MM.1S (cell line): Measurements from ENCODE around the gene SPINT2.

Source experiments
- DNase-seq: peaks from one replicate; pipeline ENCODE4 v3.0.0-alpha.2; 2015
- H2AFZ ChIP-seq: fragments of 300-600 bp; sonication (generic); 2 replicates; pipeline ENCODE4 v1.6.0; 2016; ENCODE audit warnings: antibody characterized with exemption, low read length
- H3F3A ChIP-seq: fragments of 300-600 bp; sonication (generic); 2 replicates; pipeline ENCODE4 v1.6.1; 2016; ENCODE audit warnings: mild to moderate bottlenecking, antibody characterized with exemption, low read length, moderate library complexity, mixed read lengths; ENCODE audit not compliant: insufficient read depth
- H3K27ac ChIP-seq: fragments of 300-600 bp; sonication (generic); 2 replicates; pipeline ENCODE4 v1.5.1; 2016; ENCODE audit warnings: mild to moderate bottlenecking, low read length
- H3K27me3 ChIP-seq: fragments of 300-600 bp; sonication (generic); replicated peaks from 2 replicates; pipeline ENCODE4 v1.6.0; 2016; ENCODE audit warnings: low read length; ENCODE audit not compliant: insufficient read depth
- H3K36me3 ChIP-seq: fragments of 300-600 bp; sonication (generic); replicated peaks from 2 replicates; pipeline ENCODE4 v1.6.1; 2016; ENCODE audit warnings: mild to moderate bottlenecking, low read length, mixed read lengths; ENCODE audit not compliant: insufficient read depth
- H3K4me1 ChIP-seq: fragments of 300-600 bp; sonication (generic); 2 replicates; pipeline ENCODE4 v1.6.1; 2016; ENCODE audit warnings: low read length, mixed read lengths
- H3K4me2 ChIP-seq: fragments of 300-600 bp; sonication (generic); 2 replicates; pipeline ENCODE4 v1.6.0; 2016; ENCODE audit warnings: low read depth, low read length
- H3K4me3 ChIP-seq: fragments of 300-600 bp; sonication (generic); 2 replicates; pipeline ENCODE4 v1.5.1; 2016; ENCODE audit warnings: low read length, mixed read lengths
- H3K79me2 ChIP-seq: fragments of 300-600 bp; sonication (generic); 2 replicates; pipeline ENCODE4 v1.6.1; 2016; ENCODE audit warnings: mixed run types, low read length, mixed read lengths
- H3K9ac ChIP-seq: fragments of 300-600 bp; sonication (generic); 2 replicates; pipeline ENCODE4 v1.6.1; 2016; ENCODE audit warnings: low read length, mixed read lengths
- H3K9me2 ChIP-seq: fragments of 300-600 bp; sonication (generic); replicated peaks from 2 replicates; pipeline ENCODE4 v1.6.1; 2016; ENCODE audit warnings: mild to moderate bottlenecking, low read length, mixed read lengths; ENCODE audit not compliant: insufficient read depth
- H3K9me3 ChIP-seq: fragments of 300-600 bp; sonication (generic); replicated peaks from 2 replicates; pipeline ENCODE4 v1.6.1; 2016; ENCODE audit warnings: mild to moderate bottlenecking, low read length, mixed read lengths; ENCODE audit not compliant: insufficient read depth
- H4K20me1 ChIP-seq: fragments of 300-600 bp; sonication (generic); 2 replicates; pipeline ENCODE4 v1.6.1; 2016; ENCODE audit warnings: mild to moderate bottlenecking, low read length, moderate library complexity, mixed read lengths; ENCODE audit not compliant: insufficient read depth
- EZH2 ChIP-seq: fragments of 300-600 bp; sonication (generic); optimal IDR thresholded peaks from 2 replicates; pipeline ENCODE3; 2017; ENCODE audit warnings: low read depth, mild to moderate bottlenecking, antibody characterized with exemption, low read length, mixed read lengths
- EZH2phosphoT487 ChIP-seq: fragments of 300-600 bp; sonication (generic); IDR thresholded peaks from 2 replicates; pipeline ENCODE4 v1.6.1; 2018; ENCODE audit warnings: antibody characterized with exemption, low read length
- TF ChIP-seq, protein P1 (sequence below): fragments of 300-600 bp; sonication (generic); IDR thresholded peaks from 2 replicates; pipeline ENCODE4 v1.5.1; 2016; ENCODE audit warnings: antibody characterized with exemption, low read length, mixed read lengths

The SPINT2 gene

DNA sequence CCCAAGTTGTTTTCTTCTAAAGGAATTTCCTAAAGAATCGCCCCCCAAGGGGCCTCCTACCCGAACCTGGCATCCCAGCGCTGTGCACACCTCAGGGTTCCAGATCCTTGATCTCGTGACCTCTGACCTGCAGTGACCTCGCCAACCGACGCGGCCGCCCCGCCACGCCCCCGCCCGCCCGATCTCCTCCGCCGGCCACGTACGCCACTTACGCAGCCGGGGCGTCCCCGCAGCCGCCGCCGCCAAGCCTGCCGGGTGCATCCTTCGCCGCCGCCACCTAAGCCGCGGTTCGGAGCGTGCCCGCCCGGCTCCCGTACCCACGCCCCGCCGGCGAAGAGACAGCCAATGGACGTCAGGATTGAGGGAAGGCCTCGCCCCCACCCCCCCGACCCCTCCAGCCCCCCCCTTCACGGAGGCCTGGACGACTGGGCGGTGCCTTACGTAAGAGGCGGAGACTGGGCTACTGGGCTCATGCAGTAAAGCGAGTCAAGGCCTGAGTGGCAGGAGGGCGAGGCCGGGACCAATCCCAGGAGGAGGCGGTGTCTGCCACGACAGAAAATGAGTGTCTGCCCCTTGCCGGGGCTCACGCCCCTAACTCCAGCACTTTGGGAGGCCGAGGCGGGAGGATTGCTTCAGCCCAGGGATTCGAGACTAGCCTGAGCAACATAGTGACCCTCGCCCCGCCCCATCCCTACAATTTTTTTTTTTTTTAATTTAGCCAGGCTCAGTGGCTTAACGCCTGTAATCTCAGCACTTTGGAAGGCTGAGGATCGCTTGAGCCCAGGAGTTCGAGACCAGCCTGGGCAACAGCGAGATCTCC, 51.5 kb downstream of the SPINT2 start, which contains the start of gene YIF1B:
Gene YIF1B, minus strand, starts transcription at position 291 of the 820 bp plus-strand sequence. Its CDS starts 30 bp downstream, at position 261.
- H3K4me1 ChIP-seq, result no peaks in the 10 kb centered on the region
- H4K20me1 ChIP-seq, result no peaks in the 10 kb centered on the region
- H3K4me2 ChIP-seq, result peak within 1 kb of the TSS; percentile 99
- DNase-seq, result peak; percentile 97
- TF ChIP-seq, protein P1, sequence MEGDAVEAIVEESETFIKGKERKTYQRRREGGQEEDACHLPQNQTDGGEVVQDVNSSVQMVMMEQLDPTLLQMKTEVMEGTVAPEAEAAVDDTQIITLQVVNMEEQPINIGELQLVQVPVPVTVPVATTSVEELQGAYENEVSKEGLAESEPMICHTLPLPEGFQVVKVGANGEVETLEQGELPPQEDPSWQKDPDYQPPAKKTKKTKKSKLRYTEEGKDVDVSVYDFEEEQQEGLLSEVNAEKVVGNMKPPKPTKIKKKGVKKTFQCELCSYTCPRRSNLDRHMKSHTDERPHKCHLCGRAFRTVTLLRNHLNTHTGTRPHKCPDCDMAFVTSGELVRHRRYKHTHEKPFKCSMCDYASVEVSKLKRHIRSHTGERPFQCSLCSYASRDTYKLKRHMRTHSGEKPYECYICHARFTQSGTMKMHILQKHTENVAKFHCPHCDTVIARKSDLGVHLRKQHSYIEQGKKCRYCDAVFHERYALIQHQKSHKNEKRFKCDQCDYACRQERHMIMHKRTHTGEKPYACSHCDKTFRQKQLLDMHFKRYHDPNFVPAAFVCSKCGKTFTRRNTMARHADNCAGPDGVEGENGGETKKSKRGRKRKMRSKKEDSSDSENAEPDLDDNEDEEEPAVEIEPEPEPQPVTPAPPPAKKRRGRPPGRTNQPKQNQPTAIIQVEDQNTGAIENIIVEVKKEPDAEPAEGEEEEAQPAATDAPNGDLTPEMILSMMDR, result no peak
- TF ChIP-seq EZH2 (no peak), EZH2phosphoT487 (no peak)
- H3K9ac ChIP-seq, result peak within 1 kb of the TSS; percentile 75
- no peaks in the 10 kb centered on the region for H3K9me2 ChIP-seq
- peak within 1 kb of the TSS; percentile 94 for H3K4me3 ChIP-seq
- H3K9me3 ChIP-seq, result no peaks in the 10 kb centered on the region
- H2AFZ ChIP-seq, result peak within 1 kb of the TSS; percentile 100
- H3K36me3 ChIP-seq, result no peaks in the 10 kb centered on the region
- peaks cover 23% of the 10 kb centered on the region for H3K27me3 ChIP-seq
- H3K79me2 ChIP-seq, result peaks cover 12% of the 10 kb centered on the region
- no peaks in the 10 kb centered on the region for H3F3A ChIP-seq
- peak within 1 kb of the TSS; percentile 63; the same call in 1 of the 2 replicates for H3K27ac ChIP-seq

DNA sequence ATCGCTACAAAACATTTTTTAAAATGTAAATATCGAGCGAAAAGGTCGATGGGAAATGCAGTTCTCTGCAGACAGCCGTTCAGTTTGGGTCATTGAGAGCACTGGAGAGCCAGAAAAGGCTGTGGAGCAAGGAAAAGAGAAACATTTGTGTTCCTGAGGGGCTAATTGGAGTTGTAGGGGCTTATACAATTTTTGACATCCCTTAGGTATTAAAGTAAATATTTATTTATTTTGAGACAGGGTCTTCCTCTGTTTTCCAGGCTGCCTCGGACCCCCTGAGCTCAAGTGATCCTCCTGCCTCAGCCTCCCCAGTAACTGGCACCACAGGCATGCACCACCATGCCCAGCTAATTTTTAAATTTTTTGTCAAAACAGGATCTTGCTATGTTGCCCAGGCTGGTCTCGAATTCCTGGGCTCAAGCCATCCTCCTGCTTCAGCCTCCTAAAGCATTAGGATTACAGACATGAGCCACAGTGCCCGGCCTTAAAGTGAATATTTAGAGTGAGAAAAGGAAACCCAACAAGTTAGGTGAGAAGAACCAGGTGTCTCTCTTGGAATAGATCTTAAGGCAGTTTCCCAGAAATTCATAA, 52.2 kb downstream of the SPINT2 start:
- Histone ChIP-seq H3K4me1 (no peaks in the 10 kb centered on the region), H3K27ac (peak overlapping the region; percentile 63; the same call in 1 of the 2 replicates), H3K4me3 (peak overlapping the region; percentile 64), H3K9me3 (no peaks in the 10 kb centered on the region), H4K20me1 (no peaks in the 10 kb centered on the region), H2AFZ (peak overlapping the region; percentile 90), H3K4me2 (peak overlapping the region; percentile 60; the same call in 1 of the 2 replicates), H3F3A (no peaks in the 10 kb centered on the region), H3K9me2 (no peaks in the 10 kb centered on the region), H3K36me3 (no peaks in the 10 kb centered on the region), H3K9ac (peak overlapping the region; percentile 74), H3K79me2 (peaks cover 11% of the 10 kb centered on the region), H3K27me3 (peaks cover 30% of the 10 kb centered on the region)
- TF ChIP-seq, protein P1, result no peak
- TF ChIP-seq EZH2 (no peak), EZH2phosphoT487 (no peak)
- DNase-seq, result no peak

DNA sequence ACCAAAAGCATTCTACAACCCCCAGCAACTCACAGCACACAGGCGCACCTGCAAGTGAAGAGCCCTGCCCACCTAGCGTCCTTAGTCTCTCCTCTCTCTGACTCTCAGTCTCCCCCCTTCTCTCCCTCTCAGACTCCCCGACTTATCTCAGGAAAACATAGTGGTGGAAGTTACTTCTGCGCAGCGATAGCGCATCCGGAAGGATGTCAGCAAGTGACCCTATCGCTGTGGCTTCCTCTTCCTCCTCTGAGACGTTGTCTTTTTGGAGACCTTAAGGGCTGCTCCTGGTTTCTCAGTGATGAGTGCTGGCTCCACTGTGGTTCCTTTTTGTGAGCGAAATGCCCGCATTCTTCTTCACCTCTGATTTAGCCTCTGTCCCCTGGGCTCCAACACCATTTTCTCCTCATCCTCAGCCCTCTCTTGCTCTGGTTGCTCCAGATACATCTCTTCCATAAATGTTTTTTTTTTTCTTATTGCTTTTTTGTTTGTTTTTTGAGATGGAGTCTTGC, 52.8 kb downstream of the SPINT2 start:
- peaks cover 11% of the 10 kb centered on the region for H3K79me2 ChIP-seq
- peaks cover 36% of the 10 kb centered on the region for H3K27me3 ChIP-seq
- no peak overlapping the region for H3K9ac ChIP-seq
- no peaks in the 10 kb centered on the region for H3K9me2 ChIP-seq
- no peaks in the 10 kb centered on the region for H3K9me3 ChIP-seq
- no peaks in the 10 kb centered on the region for H3F3A ChIP-seq
- TF ChIP-seq EZH2phosphoT487 (no peak), EZH2 (no peak)
- TF ChIP-seq, protein P1, result no peak
- no peak overlapping the region for H3K4me2 ChIP-seq
- no peak overlapping the region for H2AFZ ChIP-seq
- no peaks in the 10 kb centered on the region for H4K20me1 ChIP-seq
- no peaks in the 10 kb centered on the region for H3K36me3 ChIP-seq
- no peak overlapping the region for H3K27ac ChIP-seq
- DNase-seq, result no peak
- H3K4me1 ChIP-seq, result no peaks in the 10 kb centered on the region
- no peak overlapping the region for H3K4me3 ChIP-seq
